22Rv1 (cell line): ENCODE results near the gene CXorf38.

Source experiments
- H3K27ac ChIP-seq: fragments of 450-650 bp; 2 replicates; pipeline ENCODE4 v1.5.1; 2017
- CTCF ChIP-seq: fragments of 450-650 bp; IDR thresholded peaks from 2 replicates; pipeline ENCODE4 v1.5.1; 2017; ENCODE audit warnings: mild to moderate bottlenecking
- ZFX ChIP-seq: fragments of 450-650 bp; IDR thresholded peaks from 2 replicates; pipeline ENCODE4 v1.6.1; 2017; ENCODE audit warnings: antibody characterized with exemption, borderline replicate concordance

The CXorf38 gene

GRCh38 chrX:40652664-40653063 is 5.3 kb upstream of the CXorf38 start:
- no peak overlapping the region for H3K27ac ChIP-seq
- TF ChIP-seq CTCF, result no peak
- TF ChIP-seq ZFX, result no peak

DNA sequence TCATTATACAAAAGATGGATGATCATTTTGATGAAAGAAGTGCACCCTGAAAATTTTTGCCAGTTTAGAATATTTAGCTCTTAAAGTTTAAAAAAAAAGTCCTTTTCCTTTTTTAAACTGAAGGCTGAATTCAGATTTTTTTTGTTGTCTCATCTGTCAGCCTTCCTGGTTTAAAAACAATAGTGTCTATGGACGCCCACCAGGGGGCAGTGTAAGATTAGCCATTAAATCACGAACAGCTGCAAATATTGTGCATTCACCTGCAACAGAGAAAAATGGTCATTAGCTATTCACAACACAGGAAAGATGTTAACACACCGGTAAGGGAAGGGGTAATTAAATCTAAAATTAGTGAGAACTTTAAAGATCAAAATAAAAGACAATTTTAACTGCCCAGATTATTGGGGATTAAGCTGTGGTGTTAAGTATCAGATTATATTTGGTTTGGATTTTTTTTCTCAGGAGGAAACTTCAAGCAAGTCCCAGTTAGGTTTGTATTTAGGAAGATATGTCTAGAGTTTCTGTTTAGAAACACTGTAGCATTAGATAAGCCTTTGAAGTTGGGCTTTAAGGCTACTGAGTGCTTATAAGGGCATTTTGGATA is 4.4 kb upstream of the CXorf38 start:
- TF ChIP-seq ZFX (no peak), CTCF (peak; percentile 72)
- no peak overlapping the region for H3K27ac ChIP-seq

GRCh38 chrX:40646489-40647306 is 663 bp downstream of the CXorf38 start:
- H3K27ac ChIP-seq, result peak overlapping the region; percentile 63
- no peak for TF ChIP-seq CTCF
- TF ChIP-seq ZFX, result no peak

DNA sequence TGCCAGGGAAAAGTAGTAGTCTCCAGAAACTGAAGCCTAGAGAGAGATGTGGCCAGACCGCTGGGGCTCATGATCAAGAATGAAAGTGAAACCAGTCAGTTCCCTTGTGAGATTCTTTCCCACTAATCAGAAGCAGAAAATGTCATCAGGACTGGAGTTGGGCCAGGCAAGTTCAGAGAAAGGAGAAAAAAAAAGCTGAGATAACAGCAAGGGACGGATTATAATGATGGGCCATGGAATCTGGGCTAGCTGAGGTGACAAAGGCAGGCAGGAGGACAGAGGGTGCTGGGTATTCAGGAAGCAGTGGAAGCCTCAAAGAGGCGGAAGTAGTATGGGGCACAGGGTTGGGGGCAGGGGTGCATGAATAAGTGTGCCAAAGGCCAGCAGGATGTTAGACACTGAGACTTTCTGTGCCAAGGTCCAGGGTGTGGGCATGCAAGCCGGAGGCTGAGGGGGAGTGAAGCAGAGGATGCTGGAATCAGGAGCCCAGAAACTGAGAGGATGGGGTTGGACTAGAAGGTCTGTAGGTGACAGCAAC is 2.5 kb downstream of the CXorf38 start:
- no peak for TF ChIP-seq ZFX
- no peak for TF ChIP-seq CTCF
- no peak overlapping the region for H3K27ac ChIP-seq

DNA sequence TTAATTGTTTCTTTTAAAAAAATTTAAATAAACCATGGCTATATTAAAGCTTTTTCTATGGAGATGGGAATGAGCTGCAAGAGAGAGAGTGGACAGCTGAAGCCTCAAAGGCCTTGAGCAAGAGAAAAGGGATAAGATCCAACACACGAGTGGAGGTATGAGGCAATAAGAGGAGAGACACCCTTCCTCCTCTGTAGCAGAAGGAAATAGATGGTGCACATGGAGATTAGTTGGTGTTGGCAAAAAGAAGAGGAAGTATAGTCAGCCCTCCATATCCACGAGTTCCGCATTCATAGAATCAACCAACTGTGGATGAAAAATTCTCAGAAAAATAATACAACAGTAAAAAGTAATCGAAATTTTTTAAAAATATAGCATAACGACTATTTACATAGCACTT is 3.2 kb downstream of the CXorf38 start:
- TF ChIP-seq ZFX, result no peak
- no peak for TF ChIP-seq CTCF
- no peak overlapping the region for H3K27ac ChIP-seq

GRCh38 chrX:40637687-40638086 is 9.7 kb downstream of the CXorf38 start:
- no peak overlapping the region for H3K27ac ChIP-seq
- no peak for TF ChIP-seq CTCF
- no peak for TF ChIP-seq ZFX

GRCh38 chrX:40632199-40632598 is 15.2 kb downstream of the CXorf38 start:
- H3K27ac ChIP-seq, result no peak overlapping the region
- TF ChIP-seq ZFX, result no peak
